ENCODE measurements around the gene XYLT1. TPM values are rescaled to one million over a fixed set of nuclear protein-coding genes. Genes with fewer than 3 reads are reported as not detected.

Gene XYLT1
- total RNA-seq, 1 experiment from 2014 or later = 14.5 TPM

- WGBS (ENCODE audit: extremely low coverage, insufficient read length, low lambda C conversion rate) = no CpG with 5 or more reads among the region's 23 CpGs
- TF ChIP-seq, protein P1, sequence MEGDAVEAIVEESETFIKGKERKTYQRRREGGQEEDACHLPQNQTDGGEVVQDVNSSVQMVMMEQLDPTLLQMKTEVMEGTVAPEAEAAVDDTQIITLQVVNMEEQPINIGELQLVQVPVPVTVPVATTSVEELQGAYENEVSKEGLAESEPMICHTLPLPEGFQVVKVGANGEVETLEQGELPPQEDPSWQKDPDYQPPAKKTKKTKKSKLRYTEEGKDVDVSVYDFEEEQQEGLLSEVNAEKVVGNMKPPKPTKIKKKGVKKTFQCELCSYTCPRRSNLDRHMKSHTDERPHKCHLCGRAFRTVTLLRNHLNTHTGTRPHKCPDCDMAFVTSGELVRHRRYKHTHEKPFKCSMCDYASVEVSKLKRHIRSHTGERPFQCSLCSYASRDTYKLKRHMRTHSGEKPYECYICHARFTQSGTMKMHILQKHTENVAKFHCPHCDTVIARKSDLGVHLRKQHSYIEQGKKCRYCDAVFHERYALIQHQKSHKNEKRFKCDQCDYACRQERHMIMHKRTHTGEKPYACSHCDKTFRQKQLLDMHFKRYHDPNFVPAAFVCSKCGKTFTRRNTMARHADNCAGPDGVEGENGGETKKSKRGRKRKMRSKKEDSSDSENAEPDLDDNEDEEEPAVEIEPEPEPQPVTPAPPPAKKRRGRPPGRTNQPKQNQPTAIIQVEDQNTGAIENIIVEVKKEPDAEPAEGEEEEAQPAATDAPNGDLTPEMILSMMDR (conservative IDR thresholded peaks at IDR 0.05) = no peak; the same call in 2 of the 3 replicates
- no peaks in the 10 kb centered on the region for H3K79me2 ChIP-seq (ENCODE audit: insufficient read depth, low read length)
These were observed 211.7 kb downstream of the XYLT1 start for GRCh38 chr16:17258848-17259713.

More at GRCh38 chr16:17258848-17259713, 211.7 kb downstream of the XYLT1 start:
- H3K56ac ChIP-seq (ENCODE audit: insufficient read length, low read depth, low read length) = no peak overlapping the region
- H3K4ac ChIP-seq (ENCODE audit: low read depth, low read length) = no peak overlapping the region
- no peak overlapping the region for H3K18ac ChIP-seq (ENCODE audit: insufficient read length, low read depth, low read length)
- no peak overlapping the region for H3K23ac ChIP-seq (ENCODE audit: insufficient read length, low read depth, low read length)
- H3K9me3 ChIP-seq (ENCODE audit: control insufficient read depth, low read depth, low read length) = no peaks in the 10 kb centered on the region
- H3K36me3 Mint-ChIP-seq (ENCODE audit: insufficient read depth in 1 of 3, low read depth in 3 of 3) = peaks cover 0 to 2% (median 0%) of the 10 kb centered on the region in 3 experiments; a peak in 1 of 7 replicates
- H4K8ac ChIP-seq (replicated peaks; ENCODE audit: insufficient read length, low read depth, low read length) = no peak overlapping the region
- H2BK5ac ChIP-seq (ENCODE audit: insufficient read length, low read length) = no peak overlapping the region
- no peak overlapping the region for H3K9ac ChIP-seq (ENCODE audit: extremely low read depth, insufficient read length, low read length)
- H2AK5ac ChIP-seq (ENCODE audit: insufficient read length, low read length) = no peak overlapping the region
- H3K4me1 Mint-ChIP-seq = peaks cover 8% of the 10 kb centered on the region in 2 experiments; a peak in 3 of 4 replicates
- H3K79me1 ChIP-seq (ENCODE audit: insufficient read depth, low read depth, low read length, poor library complexity, severe bottlenecking) = no peaks in the 10 kb centered on the region
- H3K4me1 ChIP-seq (ENCODE audit: insufficient read depth, low read length) = no peaks in the 10 kb centered on the region
- H2BK120ac ChIP-seq (ENCODE audit: low read depth, low read length, poor library complexity, severe bottlenecking) = no peak overlapping the region
- no peak overlapping the region for H3K14ac ChIP-seq (ENCODE audit: insufficient read depth, low read length)
- no peak overlapping the region for H4K91ac ChIP-seq (ENCODE audit: insufficient read length, low read depth, low read length)
- no peak overlapping the region for H2BK15ac ChIP-seq (ENCODE audit: low read depth, low read length)
- H3K23me2 ChIP-seq (ENCODE audit: insufficient read length, low read depth, low read length, poor library complexity, severe bottlenecking) = no peaks in the 10 kb centered on the region
- H2BK12ac ChIP-seq (ENCODE audit: insufficient read length, low read depth, low read length) = no peak overlapping the region
- no peaks in the 10 kb centered on the region; a peak in 1 of 5 replicates for H3K9me3 Mint-ChIP-seq
- H2BK20ac ChIP-seq (ENCODE audit: low read depth, low read length, poor library complexity, severe bottlenecking) = no peak overlapping the region
- no peaks in the 10 kb centered on the region for H3K27me3 Mint-ChIP-seq (ENCODE audit: low read depth)
- H3K4me2 ChIP-seq (ENCODE audit: insufficient read depth, insufficient read length, low read length) = no peak overlapping the region
- no peak overlapping the region; a peak in 1 of 7 replicates for H3K27ac Mint-ChIP-seq
- no peak overlapping the region for H4K5ac ChIP-seq (ENCODE audit: insufficient read length, low read depth, low read length)
- H3K27ac ChIP-seq (ENCODE audit: insufficient read length, low read depth, low read length) = no peak overlapping the region
- DNase-seq = peak; percentile 57
- no peak overlapping the region for H3T11ph ChIP-seq (ENCODE audit: low read length)
- H4K20me1 ChIP-seq (ENCODE audit: control insufficient read depth, insufficient read depth, insufficient read length) = no peaks in the 10 kb centered on the region
- H2AFZ ChIP-seq (ENCODE audit: low read length) = no peak overlapping the region
- no peaks in the 10 kb centered on the region for H3K27me3 ChIP-seq (ENCODE audit: insufficient read depth, low read length)
- H3K4me3 Mint-ChIP-seq = no peak overlapping the region

Data from H9 (cell line).